AG04450 (cell line): ENCODE data around the gene GYPE. TPM values are rescaled to one million over a fixed set of nuclear protein-coding genes. Genes with fewer than 3 reads are reported as not detected.
"Not testable (repeated sequence)": the region's sequence is repeated elsewhere in the genome, so short reads cannot be mapped to it uniquely, and the experiment has no call there.

Experiments
- CTCF ChIA-PET: fragments of 300-600, 350-600 bp; formaldehyde crosslinking; extraction: SDS; loops from one replicate; lab custom pipeline; 2022; ENCODE audit warnings: antibody characterized with exemption, inconsistent platforms; lab: Charles Lee
- POLR2A ChIA-PET: fragments of 350-600 bp; formaldehyde crosslinking; extraction: SDS; loops from one replicate; lab custom pipeline; 2021; ENCODE audit warnings: antibody characterized with exemption, inconsistent platforms; lab: Yijun Ruan, JAX
- DNase-seq: peaks from one replicate; pipeline ENCODE4 v3.0.0-alpha.2; 2011; ENCODE audit warnings: low read depth, low spot score
- H3K27ac ChIP-seq: one replicate; pipeline ENCODE4 v1.5.1; 2012; ENCODE audit warnings: low read depth, low read length, control low read depth
- H3K27me3 ChIP-seq: one replicate; pipeline ENCODE4 v1.6.0; 2012; ENCODE audit warnings: low read length; ENCODE audit not compliant: control insufficient read depth, insufficient read depth
- H3K4me3 ChIP-seq: 2 replicates; pipeline ENCODE4 v1.5.1; 2011; ENCODE audit warnings: mild to moderate bottlenecking, low read depth, low read length, control low read depth
- H3K9me3 ChIP-seq: 2 replicates; pipeline ENCODE4 v1.5.1; 2012; ENCODE audit warnings: low read length; ENCODE audit not compliant: control insufficient read depth, insufficient read depth
- polyA plus RNA-seq: library from polyadenylated mRNA; depleted of rRNA; stranded (reverse); fragments of >200 nt; gene quantifications from 2 replicates; pipeline ENCODE4 v1.2.3, GENCODE V29; 2011; rRNA removed

GYPE gene
- polyA plus RNA-seq, 1 experiment: 1.6 TPM

DNA sequence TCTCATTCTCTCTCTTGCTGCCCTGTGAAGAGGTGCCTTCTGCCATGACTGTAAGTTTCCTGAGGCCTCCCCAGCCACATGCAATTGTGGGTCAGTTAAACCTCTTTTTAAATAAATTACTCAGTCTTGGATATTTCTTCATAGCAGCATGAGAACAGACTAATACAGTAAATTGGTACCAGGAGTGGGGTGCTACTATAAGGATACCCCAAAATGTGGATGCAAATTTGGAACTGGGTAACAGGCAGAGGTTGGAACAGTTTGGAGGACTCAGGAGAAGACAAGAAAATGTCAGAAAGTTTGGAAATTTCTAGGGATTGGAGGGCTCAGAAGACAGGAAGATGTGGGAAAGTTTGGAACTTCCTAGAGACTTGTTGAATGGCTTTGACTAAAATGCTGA, 74.8 kb downstream of the GYPE start:
- H3K9me3 ChIP-seq, H3K27ac ChIP-seq, H3K4me3 ChIP-seq, CTCF ChIA-PET, POLR2A ChIA-PET, DNase-seq, H3K27me3 ChIP-seq: not testable (repeated sequence)

DNA sequence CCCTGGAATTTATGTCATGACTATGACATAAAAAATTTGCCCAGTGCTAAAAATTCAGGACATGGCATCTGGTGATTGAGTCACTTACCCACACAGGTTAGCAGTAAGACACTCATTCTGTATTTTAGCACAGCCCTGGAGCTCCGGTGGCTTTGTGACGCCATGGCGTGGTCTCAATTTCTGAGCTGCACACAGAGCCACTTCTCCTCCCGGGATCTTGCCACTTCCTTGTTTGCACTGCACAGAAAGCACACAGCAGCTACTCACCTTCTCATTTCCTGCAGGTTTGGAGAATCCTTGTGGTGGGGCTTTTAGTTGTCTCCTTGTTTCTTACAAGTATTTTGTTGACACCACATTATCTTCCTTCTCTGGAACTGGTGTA, 76.1 kb downstream of the GYPE start:
- H3K4me3 ChIP-seq, DNase-seq, H3K27ac ChIP-seq, POLR2A ChIA-PET, CTCF ChIA-PET, H3K9me3 ChIP-seq, H3K27me3 ChIP-seq: not testable (repeated sequence)

Other genes starting within 250 kb of the GYPE start
- not detected in 2 replicates for gene FREM3, start 204.9 kb downstream of the GYPE start, polyA plus RNA-seq
- not detected in 2 replicates for gene GYPB, start 113.8 kb upstream of the GYPE start, polyA plus RNA-seq
- gene GYPA, start 235.2 kb upstream of the GYPE start, polyA plus RNA-seq: not detected in 2 replicates